GM13977 (cell line): ENCODE results near the gene CCND1.
"Not testable (repeated sequence)": the region's sequence is repeated elsewhere in the genome, so short reads cannot be mapped to it uniquely, and the experiment has no call there.

Source experiments
- DNase-seq: peaks from one replicate; pipeline ENCODE4 v3.0.0; 2012; ENCODE audit warnings: low spot score
- CTCF ChIP-seq: IDR thresholded peaks from 2 replicates; pipeline ENCODE4 v1.5.1; 2012; ENCODE audit warnings: mild to moderate bottlenecking, control low read depth; ENCODE audit not compliant: insufficient read depth; ENCODE audit errors: extremely low read depth, missing control alignments
- in situ Hi-C: fragments of 300-500 bp; cut with MboI; formaldehyde crosslinking; loops from one replicate; pipeline ENCODE4 v1.12.0; 2022; ENCODE audit warnings: low sequenced_read_pairs, low pct_unique_long_range_greater_than_20kb, mixed read lengths, inconsistent platforms; ENCODE audit not compliant: unreplicated experiment

CCND1 gene

GRCh38 chr11:69617682-69618081, 23.3 kb upstream of the CCND1 start:
- in situ Hi-C loops: no loop called here
- no peak for DNase-seq
- no peak for TF ChIP-seq CTCF

GRCh38 chr11:69618237-69618636, 22.7 kb upstream of the CCND1 start:
- no peak for DNase-seq
- no peak for TF ChIP-seq CTCF
- in situ Hi-C loops: no loop called here

- in situ Hi-C loops: no loop called here
Measured at GRCh38 chr11:69620683-69621290, 20.2 kb upstream of the CCND1 start.

GRCh38 chr11:69622097-69622681, 18.8 kb upstream of the CCND1 start:
- in situ Hi-C loops, DNase-seq: not testable (repeated sequence)

More at GRCh38 chr11:69620683-69621290, 20.2 kb upstream of the CCND1 start:
- no peak for TF ChIP-seq CTCF
- DNase-seq: no peak

- DNase-seq: no peak
- in situ Hi-C loops: no loop called here
- no peak for TF ChIP-seq CTCF
Measured at GRCh38 chr11:69624293-69624692, 16.7 kb upstream of the CCND1 start.

GRCh38 chr11:69625476-69625875, 15.5 kb upstream of the CCND1 start:
- no peak for DNase-seq
- TF ChIP-seq CTCF: no peak
- in situ Hi-C loops: no loop called here

GRCh38 chr11:69627551-69627950, 13.4 kb upstream of the CCND1 start:
- no peak for DNase-seq
- in situ Hi-C loops: no loop called here

More at GRCh38 chr11:69627551-69627950, 13.4 kb upstream of the CCND1 start:
- no peak for TF ChIP-seq CTCF
